ENCODE measurements around the gene COL6A2. TPM values are rescaled to one million over a fixed set of nuclear protein-coding genes. Genes with fewer than 3 reads are reported as not detected.
"Not testable (repeated sequence)": the region's sequence is repeated elsewhere in the genome, so short reads cannot be mapped to it uniquely, and the experiment has no call there.

The COL6A2 gene
- total and polyA plus RNA-seq, 4 donors, result 88.8 to 466 (median 185) TPM

DNA sequence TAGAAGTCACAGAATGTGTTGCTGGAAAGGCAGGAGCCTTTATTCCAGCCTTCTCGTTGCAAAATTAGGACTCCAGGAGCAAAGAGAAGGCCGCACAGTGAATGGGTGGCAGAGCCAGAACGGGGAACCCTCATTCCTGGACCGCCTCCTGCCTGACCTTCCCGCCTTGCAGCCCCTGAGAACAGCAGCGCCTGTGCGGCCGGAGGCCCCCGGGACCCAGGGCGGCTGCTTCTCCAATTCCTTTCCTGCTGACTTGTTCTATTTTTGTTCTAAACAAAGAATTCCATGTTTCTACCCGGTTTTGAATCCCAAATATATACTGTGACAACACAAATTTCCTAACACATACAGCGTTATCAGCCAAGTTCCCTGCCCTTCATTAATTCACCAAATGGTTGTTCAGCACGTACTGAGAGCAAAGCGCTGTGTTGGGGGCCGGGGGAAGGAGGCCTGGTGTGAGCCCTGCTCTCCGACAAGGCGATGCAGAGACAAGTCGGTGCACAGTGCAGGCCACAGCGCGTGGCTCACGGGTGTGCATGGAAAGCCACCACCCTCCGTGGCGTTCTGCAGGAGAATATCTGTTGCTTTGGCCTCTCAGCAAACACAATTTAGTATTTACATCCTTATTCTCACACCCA, 31.9 kb upstream of the COL6A2 start:
- WGBS (ENCODE audit: insufficient coverage), result 60% methylated on average over 21 of the region's 23 CpGs
- DNase-seq (ENCODE audit: low read depth in 4 of 6, low spot score in 6 of 6), result peak in 1 of 6 donors; percentile 52
- no peak overlapping the region for H3K4me3 ChIP-seq (ENCODE audit: low read depth, low read length)
- H3K27me3 ChIP-seq (ENCODE audit: control insufficient read depth, insufficient read depth, low read length), result no peaks in the 10 kb centered on the region
- no peaks in the 10 kb centered on the region for H3K36me3 ChIP-seq (ENCODE audit: control insufficient read depth, insufficient read depth, low read length)
- H3K27ac ChIP-seq (ENCODE audit: low read depth, low read length), result peak overlapping the region; percentile 90
- H3K4me1 ChIP-seq (ENCODE audit: control insufficient read depth, insufficient read depth, low read length), result peaks cover 34% of the 10 kb centered on the region
- no peaks in the 10 kb centered on the region for H3K9me3 ChIP-seq (ENCODE audit: control insufficient read depth, insufficient read depth, low read length)

DNA sequence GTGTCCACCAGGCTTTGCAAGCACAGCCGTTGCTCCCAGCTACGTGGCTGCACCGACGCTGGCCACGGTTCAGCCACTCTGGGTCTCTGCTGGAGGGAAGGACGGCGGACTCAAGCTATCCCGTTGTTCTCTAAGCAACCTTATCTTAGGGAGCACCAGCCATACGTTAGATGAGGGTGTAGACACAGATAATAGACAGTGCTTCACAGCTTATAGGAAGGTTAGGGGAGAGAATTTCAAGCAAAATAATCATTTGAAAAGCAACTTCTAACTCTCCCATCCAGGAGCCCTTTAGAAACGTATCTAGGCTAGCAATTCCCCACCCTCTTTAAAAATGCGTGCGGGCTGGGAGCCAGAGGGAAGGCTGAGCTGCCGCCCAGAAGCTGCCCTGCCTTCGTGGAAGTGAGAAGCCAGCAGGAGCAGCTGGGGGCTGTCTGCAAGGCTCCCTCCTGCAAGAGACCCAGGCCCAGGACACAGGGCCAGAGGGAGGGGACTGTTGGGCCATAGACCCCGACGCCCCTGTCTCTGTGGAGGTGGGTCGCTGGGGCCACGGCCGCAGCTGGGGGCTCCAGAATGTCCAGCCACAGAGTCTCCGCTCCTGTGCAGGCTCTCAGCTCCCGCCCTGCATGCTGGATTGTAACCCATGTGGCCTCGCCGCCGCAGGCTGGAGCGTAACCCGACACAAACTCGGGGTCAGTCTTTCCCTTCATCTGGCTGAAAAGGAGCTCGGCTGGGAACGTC, 31.2 kb upstream of the COL6A2 start:
- H3K36me3 ChIP-seq (ENCODE audit: control insufficient read depth, insufficient read depth, low read length), result no peaks in the 10 kb centered on the region
- peak in 2 of 6 donors; percentile 48 to 76 for DNase-seq (ENCODE audit: low read depth in 4 of 6, low spot score in 6 of 6)
- peaks cover 34% of the 10 kb centered on the region for H3K4me1 ChIP-seq (ENCODE audit: control insufficient read depth, insufficient read depth, low read length)
- no peak overlapping the region for H3K4me3 ChIP-seq (ENCODE audit: low read depth, low read length)
- H3K9me3 ChIP-seq (ENCODE audit: control insufficient read depth, insufficient read depth, low read length), result no peaks in the 10 kb centered on the region
- H3K27ac ChIP-seq (ENCODE audit: low read depth, low read length), result peak overlapping the region; percentile 90
- no peaks in the 10 kb centered on the region for H3K27me3 ChIP-seq (ENCODE audit: control insufficient read depth, insufficient read depth, low read length)
- 26% methylated on average over 24 of the region's 29 CpGs for WGBS (ENCODE audit: insufficient coverage)

DNA sequence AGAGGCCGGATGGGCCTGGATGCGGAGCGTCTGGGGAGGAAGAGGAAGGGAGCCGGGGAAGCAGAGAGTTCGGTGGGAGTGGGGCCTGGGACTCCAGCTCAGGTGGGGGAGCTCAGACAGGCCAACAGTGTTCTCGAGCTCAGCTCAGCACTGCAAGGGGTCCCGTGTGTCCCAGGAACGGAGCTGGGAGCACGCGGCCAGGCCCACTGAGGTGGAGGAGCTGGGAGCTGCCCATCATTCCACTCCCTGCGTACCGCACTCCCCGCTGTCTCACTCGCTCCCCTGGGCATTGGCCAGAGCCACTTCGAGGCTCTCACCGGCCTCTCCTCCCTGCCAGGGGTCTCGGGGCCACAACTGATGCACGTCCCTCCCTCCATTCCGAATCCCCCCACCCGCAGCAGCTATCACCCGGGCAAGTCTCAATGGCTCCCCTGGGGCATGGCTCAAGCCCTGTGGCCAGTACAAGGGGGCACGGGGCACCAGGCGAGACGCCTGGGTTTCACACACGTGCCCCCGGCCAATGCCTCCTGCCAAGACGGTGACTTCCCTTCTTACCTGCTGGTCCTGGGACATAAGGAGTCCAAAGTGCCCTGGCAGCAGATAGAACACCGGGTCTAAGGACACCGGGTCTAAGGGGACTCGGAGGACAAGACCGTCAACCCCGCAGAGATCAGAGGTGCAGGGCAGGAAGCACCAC, 30.3 kb upstream of the COL6A2 start:
- peak overlapping the region; percentile 90 for H3K27ac ChIP-seq (ENCODE audit: low read depth, low read length)
- no peak overlapping the region for H3K4me3 ChIP-seq (ENCODE audit: low read depth, low read length)
- peaks cover 34% of the 10 kb centered on the region for H3K4me1 ChIP-seq (ENCODE audit: control insufficient read depth, insufficient read depth, low read length)
- H3K27me3 ChIP-seq (ENCODE audit: control insufficient read depth, insufficient read depth, low read length), result no peaks in the 10 kb centered on the region
- no peaks in the 10 kb centered on the region for H3K36me3 ChIP-seq (ENCODE audit: control insufficient read depth, insufficient read depth, low read length)
- no peaks in the 10 kb centered on the region for H3K9me3 ChIP-seq (ENCODE audit: control insufficient read depth, insufficient read depth, low read length)
- DNase-seq (ENCODE audit: low read depth in 4 of 6, low spot score in 6 of 6), result no peak
- 83% methylated on average over 32 of the region's 32 CpGs for WGBS (ENCODE audit: insufficient coverage)

DNA sequence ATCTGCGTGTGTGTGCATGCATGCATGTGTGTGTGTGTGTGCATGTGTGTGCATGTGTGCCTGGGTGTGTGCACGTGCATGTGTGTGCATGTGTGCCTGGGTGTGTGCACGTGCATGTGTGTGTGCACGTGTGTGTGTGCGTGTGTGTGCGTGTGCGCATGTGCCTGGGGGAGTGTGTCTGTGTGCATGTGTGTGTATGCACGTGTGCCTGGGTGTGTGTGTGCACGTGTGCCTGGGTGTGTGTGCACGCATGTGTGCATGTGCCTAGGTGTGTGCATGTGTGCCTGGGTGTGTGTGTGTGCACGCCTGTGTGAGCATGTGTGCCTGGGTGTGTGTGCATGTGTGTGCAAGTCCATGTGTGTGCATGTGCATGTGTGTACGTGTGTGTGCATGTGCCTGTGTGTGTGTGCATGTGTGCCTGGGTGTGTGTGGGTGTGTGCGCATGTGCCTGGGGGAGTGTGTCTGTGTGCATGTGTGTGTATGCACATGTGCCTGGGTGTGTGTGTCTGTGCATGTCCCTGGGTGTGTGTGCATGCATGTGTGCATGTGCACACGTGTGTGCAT, 29.3 kb upstream of the COL6A2 start:
- no peak overlapping the region for H3K27ac ChIP-seq (ENCODE audit: low read depth, low read length)
- 85% methylated on average over 9 of the region's 14 CpGs for WGBS (ENCODE audit: insufficient coverage)
- H3K27me3 ChIP-seq (ENCODE audit: control insufficient read depth, insufficient read depth, low read length), result no peaks in the 10 kb centered on the region
- DNase-seq (ENCODE audit: low read depth in 4 of 6, low spot score in 6 of 6), result no peak
- H3K4me1 ChIP-seq (ENCODE audit: control insufficient read depth, insufficient read depth, low read length), result peaks cover 34% of the 10 kb centered on the region
- no peaks in the 10 kb centered on the region for H3K9me3 ChIP-seq (ENCODE audit: control insufficient read depth, insufficient read depth, low read length)
- H3K4me3 ChIP-seq (ENCODE audit: low read depth, low read length), result no peak overlapping the region
- H3K36me3 ChIP-seq (ENCODE audit: control insufficient read depth, insufficient read depth, low read length), result no peaks in the 10 kb centered on the region

DNA sequence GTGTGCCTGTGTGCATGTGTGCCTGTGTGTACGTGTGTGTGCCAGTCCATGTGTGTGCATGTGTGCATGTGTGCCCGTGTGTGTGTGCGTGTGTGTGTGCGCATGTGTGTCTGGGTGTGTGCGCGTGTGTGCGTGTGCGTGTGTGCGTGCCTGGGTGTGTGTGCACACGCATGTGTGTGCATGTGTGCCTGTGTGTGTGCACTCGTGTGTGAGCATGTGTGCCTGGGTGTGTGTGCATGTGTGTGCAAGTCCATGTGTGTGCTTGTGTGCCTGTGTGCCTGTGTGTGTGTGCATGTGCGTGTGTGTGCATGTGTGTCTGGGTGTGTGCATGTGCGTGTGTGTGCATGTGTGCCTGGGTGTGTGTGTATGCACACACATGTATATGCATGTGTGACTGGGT, 28.7 kb upstream of the COL6A2 start:
- Histone ChIP-seq H3K27ac (ENCODE audit: low read depth, low read length) (no peak overlapping the region), H3K27me3 (ENCODE audit: control insufficient read depth, insufficient read depth, low read length) (no peaks in the 10 kb centered on the region), H3K4me1 (ENCODE audit: control insufficient read depth, insufficient read depth, low read length) (peaks cover 34% of the 10 kb centered on the region), H3K36me3 (ENCODE audit: control insufficient read depth, insufficient read depth, low read length) (no peaks in the 10 kb centered on the region), H3K9me3 (ENCODE audit: control insufficient read depth, insufficient read depth, low read length) (no peaks in the 10 kb centered on the region), H3K4me3 (ENCODE audit: low read depth, low read length) (no peak overlapping the region)
- WGBS (ENCODE audit: insufficient coverage), result 83% methylated on average over 13 of the region's 13 CpGs
- no peak for DNase-seq (ENCODE audit: low read depth in 4 of 6, low spot score in 6 of 6)

DNA sequence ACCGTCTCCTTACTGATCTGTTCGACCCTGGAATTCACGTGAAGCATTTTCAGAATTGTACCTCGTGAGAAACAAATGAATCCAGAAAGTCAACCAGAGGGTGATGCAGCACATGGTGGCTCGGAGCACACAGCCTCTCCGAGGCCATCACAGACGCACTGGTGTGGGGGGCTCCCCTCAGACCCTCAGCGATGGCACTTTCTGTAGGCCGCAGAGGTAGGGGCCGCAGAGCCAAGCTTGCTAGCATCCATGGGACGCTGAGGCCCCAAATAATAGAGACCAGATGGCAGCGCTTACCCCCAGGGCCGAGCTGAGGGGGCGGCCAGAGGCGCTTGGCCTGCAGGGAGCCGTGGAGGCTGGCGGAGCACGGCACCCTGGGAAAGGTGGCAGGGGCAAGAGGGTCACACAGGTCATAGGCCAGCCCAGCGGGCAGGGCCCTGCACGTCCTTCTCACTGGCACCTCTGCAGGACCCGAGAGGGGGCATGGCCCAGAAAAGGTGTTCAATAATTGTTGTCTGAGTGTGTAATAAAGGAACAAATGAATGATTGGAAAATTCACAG, 28.1 kb upstream of the COL6A2 start:
- no peak for DNase-seq (ENCODE audit: low read depth in 4 of 6, low spot score in 6 of 6)
- H3K4me3 ChIP-seq (ENCODE audit: low read depth, low read length), result no peak overlapping the region
- WGBS (ENCODE audit: insufficient coverage), result 82% methylated on average over 21 of the region's 21 CpGs
- no peaks in the 10 kb centered on the region for H3K27me3 ChIP-seq (ENCODE audit: control insufficient read depth, insufficient read depth, low read length)
- peaks cover 33% of the 10 kb centered on the region for H3K4me1 ChIP-seq (ENCODE audit: control insufficient read depth, insufficient read depth, low read length)
- H3K27ac ChIP-seq (ENCODE audit: low read depth, low read length), result no peak overlapping the region
- no peaks in the 10 kb centered on the region for H3K9me3 ChIP-seq (ENCODE audit: control insufficient read depth, insufficient read depth, low read length)
- H3K36me3 ChIP-seq (ENCODE audit: control insufficient read depth, insufficient read depth, low read length), result no peaks in the 10 kb centered on the region

DNA sequence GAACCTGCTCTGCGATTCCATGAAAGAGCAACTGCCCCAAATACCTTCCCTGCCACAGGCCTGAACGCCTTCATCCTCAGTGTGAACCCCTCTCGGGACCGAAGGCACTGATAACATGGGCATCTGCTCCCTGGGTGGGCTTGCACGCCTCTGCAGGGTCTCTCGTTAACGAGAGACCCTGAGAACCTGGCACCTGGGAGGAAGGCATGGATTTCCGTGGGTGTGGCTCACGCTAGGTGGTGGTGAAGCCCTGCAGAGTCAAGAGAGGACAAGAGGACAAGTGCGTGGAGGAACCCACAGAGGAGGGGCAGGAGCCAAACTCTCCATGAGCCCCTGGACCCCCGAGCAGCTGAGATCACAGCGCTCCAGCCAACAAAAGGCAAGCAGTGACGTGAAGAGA, 26.8 kb upstream of the COL6A2 start:
- no peak for DNase-seq (ENCODE audit: low read depth in 4 of 6, low spot score in 6 of 6)

DNA sequence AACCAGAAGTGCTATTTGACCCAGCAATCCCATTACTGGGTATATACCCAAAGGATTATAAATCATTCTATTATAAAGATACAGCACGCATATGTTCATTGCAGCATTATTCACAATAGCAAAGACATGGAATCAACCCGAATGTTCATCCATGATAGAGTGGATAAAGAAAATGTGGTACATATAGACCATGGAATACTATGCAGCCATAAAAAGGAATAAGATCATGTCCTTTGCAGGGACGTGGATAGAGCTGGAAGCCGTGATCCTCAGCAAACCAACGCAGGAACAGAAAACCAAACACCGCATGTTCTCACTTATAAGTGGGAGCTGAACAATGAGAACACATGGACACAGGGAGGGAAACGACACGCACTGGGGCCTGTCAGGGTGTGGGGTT, 21.2 kb upstream of the COL6A2 start:
- H3K4me1 ChIP-seq (ENCODE audit: control insufficient read depth, insufficient read depth, low read length), result peaks cover 20% of the 10 kb centered on the region
- not testable (repeated sequence) for H3K9me3 ChIP-seq (ENCODE audit: control insufficient read depth, insufficient read depth, low read length); H3K27ac ChIP-seq (ENCODE audit: low read depth, low read length); H3K4me3 ChIP-seq (ENCODE audit: low read depth, low read length); H3K27me3 ChIP-seq (ENCODE audit: control insufficient read depth, insufficient read depth, low read length); DNase-seq (ENCODE audit: low read depth in 4 of 6, low spot score in 6 of 6); H3K36me3 ChIP-seq (ENCODE audit: control insufficient read depth, insufficient read depth, low read length)
- 95% methylated on average over 6 of the region's 8 CpGs for WGBS (ENCODE audit: insufficient coverage)

More for the DNA sequence above, 26.8 kb upstream of the COL6A2 start:
- H3K27ac ChIP-seq (ENCODE audit: low read depth, low read length), result no peak overlapping the region
- H3K4me1 ChIP-seq (ENCODE audit: control insufficient read depth, insufficient read depth, low read length), result peaks cover 21% of the 10 kb centered on the region
- 78% methylated on average over 13 of the region's 13 CpGs for WGBS (ENCODE audit: insufficient coverage)
- H3K9me3 ChIP-seq (ENCODE audit: control insufficient read depth, insufficient read depth, low read length), result no peaks in the 10 kb centered on the region
- H3K4me3 ChIP-seq (ENCODE audit: low read depth, low read length), result no peak overlapping the region
- H3K36me3 ChIP-seq (ENCODE audit: control insufficient read depth, insufficient read depth, low read length), result no peaks in the 10 kb centered on the region
- no peaks in the 10 kb centered on the region for H3K27me3 ChIP-seq (ENCODE audit: control insufficient read depth, insufficient read depth, low read length)

DNA sequence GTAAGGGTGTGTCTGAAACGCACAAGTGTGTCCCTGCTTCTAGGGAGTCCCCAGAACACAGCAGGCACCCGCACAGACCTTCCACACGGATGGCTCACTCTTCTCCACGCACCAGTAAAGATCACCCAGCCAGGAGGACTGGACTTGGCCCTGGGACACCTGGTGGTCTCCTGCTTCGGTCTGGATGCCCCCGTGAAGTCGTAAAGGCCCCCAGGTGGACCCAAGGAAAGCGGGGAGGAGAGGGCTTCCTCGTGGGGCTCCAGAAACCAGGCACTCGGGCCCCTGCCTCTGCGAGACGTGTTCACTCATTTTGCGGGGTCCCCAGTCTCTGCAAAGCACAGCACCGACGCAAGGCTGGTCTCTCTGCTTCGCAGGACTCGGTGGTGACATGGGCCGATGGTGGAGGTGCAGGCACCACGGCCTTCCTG, 20.2 kb upstream of the COL6A2 start:
- Histone ChIP-seq H3K27me3 (ENCODE audit: control insufficient read depth, insufficient read depth, low read length) (no peaks in the 10 kb centered on the region), H3K9me3 (ENCODE audit: control insufficient read depth, insufficient read depth, low read length) (no peaks in the 10 kb centered on the region), H3K36me3 (ENCODE audit: control insufficient read depth, insufficient read depth, low read length) (no peaks in the 10 kb centered on the region), H3K27ac (ENCODE audit: low read depth, low read length) (no peak overlapping the region), H3K4me1 (ENCODE audit: control insufficient read depth, insufficient read depth, low read length) (peaks cover 20% of the 10 kb centered on the region), H3K4me3 (ENCODE audit: low read depth, low read length) (no peak overlapping the region)
- 91% methylated on average over 19 of the region's 19 CpGs for WGBS (ENCODE audit: insufficient coverage)
- no peak for DNase-seq (ENCODE audit: low read depth in 4 of 6, low spot score in 6 of 6)

Measured in spinal cord (tissue), 10 donors.